Epithelial cell of esophagus (primary cell): ENCODE results near the gene KNDC1.

ENCODE experiments used
- DNase-seq: peaks from one replicate; pipeline ENCODE4 v3.0.0; 2010; ENCODE audit warnings: low read depth
- H3K4me3 ChIP-seq: 2 replicates; pipeline ENCODE4 v1.5.1; 2011; ENCODE audit warnings: mild to moderate bottlenecking, low read length, control low read depth
- TF ChIP-seq, protein P1 (sequence below): IDR thresholded peaks from 2 replicates; pipeline ENCODE4 v1.5.1; 2011; ENCODE audit warnings: low read depth, mild to moderate bottlenecking, low read length, control low read depth, inconsistent platforms; ENCODE audit not compliant: insufficient read depth; ENCODE audit errors: missing control alignments

Gene KNDC1

DNA sequence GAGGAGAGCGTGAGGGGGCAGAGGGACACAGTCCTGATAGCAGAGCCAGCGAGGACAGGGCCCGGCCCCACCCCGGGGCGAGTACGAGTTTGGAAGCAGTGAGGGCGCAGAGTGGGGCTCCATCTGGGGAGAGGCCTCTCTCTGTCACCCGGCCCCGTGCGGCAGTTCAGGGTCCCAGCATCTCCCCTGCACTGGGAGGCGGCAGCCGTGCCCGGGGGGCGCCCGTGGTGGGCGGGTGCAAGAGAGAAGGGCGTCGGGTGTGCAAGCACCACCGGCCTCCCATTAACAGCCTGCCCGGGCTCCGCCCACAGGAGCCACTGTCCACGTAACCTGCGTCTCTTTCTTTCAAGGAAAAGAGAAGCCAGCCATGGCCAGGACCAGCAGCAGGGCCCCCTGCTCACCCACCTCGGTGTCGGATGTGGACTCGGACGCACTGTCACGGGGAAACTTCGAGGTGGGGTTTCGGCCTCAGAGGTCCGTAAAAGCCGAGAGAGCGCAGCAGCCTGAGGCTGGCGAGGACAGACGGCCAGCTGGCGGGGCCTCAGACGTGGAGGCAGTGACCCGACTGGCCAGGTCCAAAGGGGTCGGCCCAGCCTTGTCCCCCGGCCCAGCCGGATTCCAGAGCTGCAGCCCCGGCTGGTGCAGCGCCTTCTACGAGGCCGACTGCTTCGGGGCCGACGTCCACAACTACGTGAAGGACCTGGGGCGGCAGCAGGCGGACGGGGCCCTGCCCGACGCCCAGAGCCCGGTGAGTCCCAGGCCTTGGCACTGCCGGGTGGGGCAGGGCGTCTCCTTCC is 41.3 kb downstream of the KNDC1 start:
- DNase-seq = no peak
- TF ChIP-seq, protein P1, sequence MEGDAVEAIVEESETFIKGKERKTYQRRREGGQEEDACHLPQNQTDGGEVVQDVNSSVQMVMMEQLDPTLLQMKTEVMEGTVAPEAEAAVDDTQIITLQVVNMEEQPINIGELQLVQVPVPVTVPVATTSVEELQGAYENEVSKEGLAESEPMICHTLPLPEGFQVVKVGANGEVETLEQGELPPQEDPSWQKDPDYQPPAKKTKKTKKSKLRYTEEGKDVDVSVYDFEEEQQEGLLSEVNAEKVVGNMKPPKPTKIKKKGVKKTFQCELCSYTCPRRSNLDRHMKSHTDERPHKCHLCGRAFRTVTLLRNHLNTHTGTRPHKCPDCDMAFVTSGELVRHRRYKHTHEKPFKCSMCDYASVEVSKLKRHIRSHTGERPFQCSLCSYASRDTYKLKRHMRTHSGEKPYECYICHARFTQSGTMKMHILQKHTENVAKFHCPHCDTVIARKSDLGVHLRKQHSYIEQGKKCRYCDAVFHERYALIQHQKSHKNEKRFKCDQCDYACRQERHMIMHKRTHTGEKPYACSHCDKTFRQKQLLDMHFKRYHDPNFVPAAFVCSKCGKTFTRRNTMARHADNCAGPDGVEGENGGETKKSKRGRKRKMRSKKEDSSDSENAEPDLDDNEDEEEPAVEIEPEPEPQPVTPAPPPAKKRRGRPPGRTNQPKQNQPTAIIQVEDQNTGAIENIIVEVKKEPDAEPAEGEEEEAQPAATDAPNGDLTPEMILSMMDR = no peak
- no peak overlapping the region for H3K4me3 ChIP-seq

DNA sequence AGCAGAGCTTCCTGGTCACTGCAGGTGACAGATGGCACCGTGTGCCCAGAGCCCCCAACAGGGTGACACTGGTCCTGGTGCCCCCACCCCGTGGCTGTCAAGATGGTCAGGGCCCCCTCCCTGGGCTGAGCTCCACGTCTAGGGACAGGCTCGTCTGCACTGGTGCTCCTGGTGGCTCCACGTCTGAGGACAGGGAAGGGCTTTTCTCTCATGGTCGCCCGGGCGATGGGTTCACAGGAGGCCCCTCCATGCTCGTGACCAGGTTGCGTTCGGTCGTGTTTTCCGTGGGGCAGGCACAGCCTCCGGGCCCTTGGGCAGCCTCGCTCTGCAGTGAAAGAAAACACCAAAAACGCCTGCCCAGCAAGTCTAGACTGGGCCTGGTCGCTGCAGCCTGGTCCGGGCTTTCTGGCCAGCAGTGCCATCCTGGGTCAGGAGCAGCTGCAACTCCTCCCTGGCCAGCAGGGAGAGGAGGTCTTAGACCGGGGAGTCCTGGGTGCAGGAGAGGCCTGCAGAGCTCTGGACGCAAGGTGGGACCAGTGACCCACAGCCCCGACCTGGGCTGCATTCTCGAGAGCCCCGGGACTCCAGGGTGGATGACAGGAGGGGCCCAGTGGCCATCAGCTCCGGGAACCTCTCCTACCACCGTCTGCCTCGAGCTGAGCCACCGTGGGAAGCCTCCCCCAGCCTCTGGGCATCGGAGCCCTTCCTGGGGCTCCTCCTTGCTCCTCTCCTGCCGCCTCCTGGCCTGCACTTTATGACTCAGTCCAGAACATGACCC is 42.1 kb downstream of the KNDC1 start:
- H3K4me3 ChIP-seq = no peak overlapping the region
- TF ChIP-seq, protein P1 = no peak
- no peak for DNase-seq

DNA sequence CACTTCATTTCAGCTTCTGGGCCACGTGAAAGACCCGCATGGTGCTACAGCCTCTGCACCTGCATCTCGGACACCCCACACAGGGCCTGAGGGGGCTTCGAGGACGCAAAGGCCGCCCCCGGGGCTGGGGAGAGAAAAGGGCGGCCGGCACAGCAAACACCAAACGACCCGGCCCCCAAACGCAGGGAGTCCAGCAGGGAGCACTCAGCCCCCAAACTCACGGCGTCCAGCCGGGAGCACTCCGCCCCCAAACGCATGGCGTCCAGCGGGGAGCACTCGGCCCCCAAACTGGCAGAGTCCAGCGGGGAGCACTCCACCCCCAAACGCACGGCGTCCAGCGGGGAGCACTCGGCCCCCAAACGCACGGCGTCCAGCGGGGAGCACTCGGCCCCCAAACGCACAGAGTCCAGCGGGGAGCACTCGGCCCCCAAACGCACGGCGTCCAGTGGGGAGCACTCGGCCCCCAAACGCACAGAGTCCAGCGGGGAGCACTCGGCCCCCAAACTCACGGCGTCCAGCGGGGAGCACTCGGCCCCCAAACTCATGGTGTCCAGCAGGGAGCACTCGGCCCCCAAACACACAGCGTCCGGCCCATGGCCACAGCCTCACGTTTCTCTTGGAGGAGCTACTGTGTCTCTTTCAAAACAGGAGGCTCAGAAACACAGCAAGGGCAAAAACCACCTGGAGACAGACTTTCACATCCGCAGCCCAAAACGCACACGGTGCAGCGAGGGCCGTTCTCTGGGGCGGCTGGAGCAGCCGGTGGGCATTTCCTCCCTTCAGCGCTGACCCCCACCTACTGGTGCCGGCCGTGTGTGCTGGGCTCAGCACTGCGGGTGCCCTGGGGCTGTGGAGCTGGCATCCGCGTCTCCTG is 43.0 kb downstream of the KNDC1 start:
- DNase-seq = no peak
- H3K4me3 ChIP-seq = no peak overlapping the region
- TF ChIP-seq, protein P1 = no peak

GRCh38 chr10:133203652-133204195 is 43.7 kb downstream of the KNDC1 start:
- DNase-seq = no peak
- TF ChIP-seq, protein P1 = no peak
- H3K4me3 ChIP-seq = no peak overlapping the region

- no peak for DNase-seq
- TF ChIP-seq, protein P1 = no peak
- H3K4me3 ChIP-seq = no peak overlapping the region
Observed at GRCh38 chr10:133204226-133205015, 44.4 kb downstream of the KNDC1 start.

- no peak for DNase-seq
- no peak overlapping the region for H3K4me3 ChIP-seq
- TF ChIP-seq, protein P1 = no peak
Observed at GRCh38 chr10:133205146-133205545, 45.1 kb downstream of the KNDC1 start.
